Fibroblast of skin of left biceps (primary cell): Measurements from ENCODE around the gene CAD.
"Not testable (repeated sequence)": the region's sequence is repeated elsewhere in the genome, so short reads cannot be mapped to it uniquely, and the experiment has no call there.

ENCODE experiments used
- DNase-seq, 2 experiments: peaks; one replicate each; pipeline ENCODE4 v3.0.0-alpha.2; 2013; ENCODE audit warnings: low read depth in 2 of 2

Gene CAD

DNA sequence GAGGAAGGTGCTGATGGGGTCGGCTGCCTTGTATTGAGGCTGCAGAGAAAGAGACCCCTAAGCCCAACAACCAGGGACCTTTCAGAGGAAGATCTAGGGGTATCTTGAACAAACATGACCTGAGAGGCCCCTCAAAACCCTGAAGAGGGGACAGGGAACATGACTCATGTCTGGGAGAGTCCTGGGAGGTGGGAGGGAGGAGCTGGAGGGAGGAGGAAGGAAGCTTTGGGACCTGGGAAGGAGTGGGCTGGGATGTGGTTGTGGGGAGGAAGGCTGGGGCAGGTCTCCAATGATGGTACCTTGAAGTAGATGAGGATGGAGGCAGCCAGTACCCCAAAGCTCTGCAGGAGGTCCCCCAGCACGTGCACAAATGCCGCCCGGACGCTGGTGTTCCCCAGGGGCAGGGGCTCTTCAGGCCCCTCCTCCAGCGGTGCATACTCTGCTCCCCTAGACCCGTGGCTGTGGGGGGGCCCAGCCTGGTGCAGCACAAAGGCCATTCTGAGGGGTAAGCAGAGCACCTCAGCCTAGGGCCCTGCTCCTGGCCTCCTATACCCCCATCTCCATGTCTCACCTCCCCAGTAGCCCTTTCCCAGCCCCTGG lies 39.8 kb downstream of the CAD start:
- no peak for DNase-seq

DNA sequence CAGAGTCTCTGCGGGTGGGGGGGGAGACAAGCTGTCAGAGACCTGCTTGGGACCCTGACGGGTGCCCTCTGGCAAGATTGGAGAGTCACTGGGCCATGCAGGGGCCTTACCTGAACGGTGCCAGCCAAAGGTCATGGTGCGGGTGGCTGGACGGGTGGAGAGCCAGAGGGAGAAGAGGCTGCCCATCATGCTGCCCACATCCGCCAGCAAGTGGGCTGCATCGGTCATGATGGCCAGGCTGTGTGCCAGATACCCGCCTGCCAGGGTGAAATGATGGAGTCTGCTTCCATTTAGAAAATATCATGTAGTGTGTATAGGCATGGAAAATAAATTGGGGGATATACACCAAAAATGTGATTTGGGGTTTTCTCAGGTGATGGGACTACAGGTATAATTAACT lies 40.9 kb downstream of the CAD start:
- DNase-seq = no peak

DNA sequence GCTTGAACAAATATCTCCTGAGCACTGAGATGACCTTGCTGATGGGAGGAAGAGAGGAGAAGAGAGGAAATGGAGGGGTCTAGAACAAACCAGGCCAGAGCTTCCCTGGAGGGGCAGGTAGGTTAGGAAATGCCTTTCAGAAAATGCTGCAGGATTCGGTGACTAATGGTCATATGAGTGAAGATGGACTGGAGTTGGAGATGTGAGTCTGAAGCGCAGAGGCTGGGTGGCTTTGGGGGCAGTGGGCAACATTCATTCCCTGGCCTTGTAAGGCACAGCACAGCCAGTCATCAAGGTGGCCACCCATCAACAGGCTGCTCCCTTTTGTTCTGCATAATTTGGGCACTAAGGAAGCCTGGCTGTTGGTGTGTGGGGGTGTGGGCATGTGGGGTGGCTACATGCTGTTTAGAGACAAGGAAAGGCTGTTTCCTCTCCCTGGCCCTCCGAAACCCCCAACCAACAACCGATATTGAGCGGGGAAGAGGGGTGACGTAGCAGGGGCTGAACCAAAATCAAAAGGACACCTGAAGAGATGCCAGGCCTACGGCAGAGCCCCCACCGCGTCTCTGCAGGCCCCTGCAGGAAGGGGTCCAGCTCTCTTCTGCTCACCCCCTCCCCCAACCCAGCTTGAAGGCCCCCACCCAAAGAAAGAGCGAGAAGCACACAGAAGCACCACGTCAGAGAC lies 44.2 kb downstream of the CAD start:
- no peak for DNase-seq

DNA sequence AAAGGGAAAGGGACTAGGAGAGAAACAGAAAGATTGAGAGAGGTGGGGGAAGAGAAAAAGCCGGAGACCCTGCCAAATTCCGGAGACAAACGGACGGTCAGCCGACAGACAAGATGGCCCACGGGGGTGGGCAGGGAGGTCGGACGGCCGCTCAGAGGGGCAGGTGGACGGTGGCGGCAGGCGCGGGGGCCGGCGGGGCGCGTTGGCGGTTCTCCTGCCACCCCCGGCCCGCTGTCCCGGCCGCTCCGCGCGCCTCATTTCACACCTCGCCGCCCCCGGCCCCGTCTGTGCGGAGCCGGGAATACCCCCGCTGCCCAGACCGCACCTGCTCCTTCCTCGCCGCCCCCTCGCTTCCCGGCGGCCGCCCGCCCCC lies 44.7 kb downstream of the CAD start:
- DNase-seq = no peak

DNA sequence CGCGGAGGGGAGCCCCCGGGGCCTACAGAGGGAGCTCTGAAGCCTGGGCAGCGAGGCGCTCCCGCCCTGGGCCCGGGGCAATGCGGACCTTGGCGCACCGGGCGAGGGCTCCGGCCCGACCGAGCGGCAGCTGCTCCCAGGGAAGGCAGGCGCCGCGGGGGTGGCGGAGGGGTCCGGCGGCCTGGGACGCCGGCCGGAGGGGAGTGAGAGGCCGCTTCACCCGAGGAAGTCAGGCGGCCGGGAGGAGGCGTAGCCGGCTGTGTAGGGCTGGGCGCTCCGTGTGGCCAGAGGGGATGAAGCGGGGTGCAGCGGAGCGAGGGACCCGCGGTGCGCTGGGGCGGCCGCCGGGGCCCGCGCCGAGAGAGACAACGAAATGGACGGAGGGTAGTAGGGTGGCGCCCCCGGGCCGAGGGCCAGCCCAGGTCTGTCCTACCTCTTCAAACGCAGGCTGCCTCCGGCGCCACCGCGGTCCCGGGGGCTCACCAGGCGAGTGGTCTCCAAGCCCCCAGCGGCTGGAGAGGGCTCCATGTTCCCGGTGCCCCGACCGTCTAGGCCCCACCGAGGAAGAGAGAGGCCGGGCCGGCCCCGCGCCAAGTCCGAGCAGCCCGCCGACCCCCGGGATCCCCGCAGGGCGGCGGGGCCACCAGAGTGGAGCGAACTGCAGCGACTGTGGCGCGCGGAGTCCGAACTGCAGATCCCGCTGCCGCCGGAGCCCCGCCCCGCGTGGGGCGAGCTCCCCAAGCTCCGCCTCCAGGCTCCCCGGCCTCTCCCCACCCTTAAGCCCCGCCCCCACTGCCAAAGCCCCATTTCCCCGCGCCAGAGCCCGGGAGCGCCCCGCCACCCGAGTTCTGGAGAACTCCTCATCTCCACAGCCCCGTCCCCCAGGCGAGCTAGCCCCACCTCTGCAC lies 45.5 kb downstream of the CAD start, which contains the start of gene SLC30A3:
Gene SLC30A3, minus strand, starts transcription at position 669 of the 908 bp plus-strand sequence. Its CDS starts 141 bp downstream, at position 528.
- DNase-seq = no peak

DNA sequence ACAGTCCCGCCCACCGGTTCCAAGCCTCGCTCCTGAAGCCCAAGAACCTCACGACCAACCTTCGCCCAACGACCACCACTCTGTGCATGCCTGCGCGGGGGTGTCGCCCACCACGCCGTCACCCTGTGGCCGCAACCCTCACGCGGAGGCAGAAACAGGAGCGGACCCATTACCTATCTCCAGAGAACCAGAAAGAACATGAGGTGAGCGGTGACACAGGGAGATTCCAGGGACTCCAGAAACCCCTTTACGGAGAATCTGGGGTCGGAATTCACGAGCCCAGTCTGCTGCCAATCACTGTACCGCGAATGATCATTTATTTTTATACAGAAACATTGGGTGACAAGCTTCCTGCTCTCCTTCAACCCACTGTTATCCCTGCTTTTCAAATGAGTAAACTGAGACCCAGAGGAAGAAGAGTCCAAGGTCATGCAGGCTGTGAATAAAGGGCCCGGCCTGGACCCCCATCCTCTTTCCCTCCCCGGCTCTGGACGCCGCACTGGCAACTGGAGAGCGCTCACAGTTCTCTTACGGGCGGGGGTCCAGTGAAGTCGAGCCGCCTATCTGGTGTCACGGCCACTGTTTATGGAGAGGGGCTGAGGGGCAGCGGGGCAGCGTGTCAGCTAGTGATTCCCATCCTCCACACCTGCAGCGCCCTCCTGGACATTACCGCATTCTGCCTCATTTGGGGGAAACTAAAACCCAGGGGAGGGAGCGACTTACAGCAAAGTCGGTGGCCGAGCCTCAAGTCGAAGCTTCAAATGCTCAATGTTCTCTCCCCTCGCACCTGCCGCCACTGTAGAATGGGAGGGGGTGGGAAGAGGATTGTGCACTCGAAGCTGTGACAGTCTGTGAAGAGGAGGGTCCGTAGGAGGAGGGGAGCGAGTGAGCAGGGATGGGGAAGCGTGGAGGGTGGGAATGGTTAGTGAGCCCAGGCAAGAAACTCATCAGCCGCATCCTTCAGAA lies 46.4 kb downstream of the CAD start:
- DNase-seq = no peak

DNA sequence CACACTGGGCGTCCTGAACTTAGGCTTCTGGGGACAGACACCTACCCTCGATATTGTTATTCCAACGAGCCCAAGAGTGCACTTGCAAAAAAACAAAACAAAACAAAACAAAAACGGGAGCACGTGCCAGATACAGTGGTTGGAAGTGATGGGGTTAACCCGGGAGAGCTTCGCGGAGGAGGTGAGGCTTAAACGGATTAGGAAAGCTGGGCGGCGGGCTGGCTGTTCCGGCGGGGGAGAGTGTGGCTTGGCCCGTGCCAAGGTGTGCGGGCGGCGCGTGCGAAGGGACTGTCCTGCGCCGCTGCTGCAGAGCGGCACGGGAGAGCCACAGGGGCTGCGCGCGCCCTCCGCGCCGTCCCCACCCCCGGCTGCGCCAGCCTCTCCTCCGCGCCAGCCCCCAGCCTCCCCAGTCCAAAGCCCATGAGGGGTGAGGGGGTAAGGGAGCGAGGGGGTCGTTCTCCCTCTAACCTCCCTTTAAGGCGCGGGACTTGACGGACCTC lies 47.1 kb downstream of the CAD start:
- no peak for DNase-seq

DNA sequence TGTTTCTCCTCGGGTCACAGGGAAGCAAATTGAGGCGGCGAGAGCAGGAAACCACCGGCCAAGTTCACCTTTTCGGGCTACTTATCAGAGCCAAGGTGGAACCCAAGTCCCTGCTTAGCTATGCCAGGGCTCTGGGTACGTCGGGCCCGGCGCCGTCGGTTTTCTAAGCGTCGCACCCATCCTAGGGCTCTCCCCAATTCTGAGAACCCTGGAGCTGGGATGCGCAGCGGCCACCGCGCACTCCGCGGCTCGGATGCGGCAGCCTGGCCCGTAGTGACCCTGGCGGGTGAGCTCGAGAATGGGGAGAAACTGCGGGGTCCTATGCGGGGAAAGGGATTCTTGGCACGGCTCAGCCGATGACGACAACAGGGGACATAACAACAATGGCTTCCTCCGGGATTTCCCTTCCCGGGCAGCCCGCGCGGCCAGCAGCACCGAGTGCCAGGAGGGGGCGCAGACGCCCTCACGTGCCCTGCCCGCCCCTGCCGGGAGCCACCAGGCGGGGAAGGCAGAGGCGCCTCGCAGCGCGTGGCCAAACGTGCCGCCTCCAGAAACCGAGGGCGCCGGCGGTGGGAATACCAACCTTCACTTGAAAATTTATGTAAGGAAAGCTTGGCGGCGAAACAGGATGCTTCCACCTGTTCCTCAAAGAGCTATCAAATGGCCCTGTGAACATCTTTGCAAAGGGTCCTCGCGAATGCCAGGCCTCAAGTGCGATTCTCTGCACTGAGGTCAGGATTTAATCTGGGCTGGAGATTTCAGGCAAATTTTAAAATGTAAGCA lies 47.8 kb downstream of the CAD start:
- DNase-seq = no peak

DNA sequence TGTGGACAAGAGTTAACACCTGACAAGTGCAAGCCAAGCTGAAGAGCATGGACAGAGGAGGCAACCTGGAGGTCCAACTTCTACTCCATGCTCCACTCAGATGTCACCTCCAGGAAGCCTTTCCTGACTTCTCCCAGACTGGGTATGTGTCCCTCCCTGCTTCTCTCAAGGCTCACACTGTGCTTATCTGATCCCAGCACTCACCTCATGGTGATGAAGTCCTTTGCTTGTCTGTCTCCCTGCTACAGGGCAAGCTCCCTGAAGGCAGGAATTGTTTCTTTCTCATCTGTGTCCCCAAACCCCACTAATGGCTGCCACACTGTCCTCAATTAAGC lies 48.3 kb downstream of the CAD start:
- DNase-seq = no peak

DNA sequence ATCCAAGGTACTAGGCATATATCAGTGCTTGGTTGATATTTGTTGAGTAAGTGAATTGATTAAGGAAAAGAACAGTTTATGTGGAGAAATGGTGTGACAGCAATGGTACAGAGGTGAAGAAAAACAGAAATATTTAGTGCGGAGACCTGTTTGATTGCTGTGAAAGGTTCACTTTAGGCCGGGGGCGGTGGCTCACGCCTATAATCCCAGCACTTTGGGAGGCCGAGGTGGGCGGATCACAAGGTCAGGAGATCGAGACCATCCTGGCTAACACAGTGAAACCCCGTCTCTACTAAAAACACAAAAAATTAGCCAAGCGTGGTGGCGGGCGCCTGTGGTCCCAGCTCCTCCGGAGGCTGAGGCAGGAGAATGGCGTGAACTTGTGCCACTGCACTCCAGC lies 51.1 kb downstream of the CAD start:
- not testable (repeated sequence) for DNase-seq

DNA sequence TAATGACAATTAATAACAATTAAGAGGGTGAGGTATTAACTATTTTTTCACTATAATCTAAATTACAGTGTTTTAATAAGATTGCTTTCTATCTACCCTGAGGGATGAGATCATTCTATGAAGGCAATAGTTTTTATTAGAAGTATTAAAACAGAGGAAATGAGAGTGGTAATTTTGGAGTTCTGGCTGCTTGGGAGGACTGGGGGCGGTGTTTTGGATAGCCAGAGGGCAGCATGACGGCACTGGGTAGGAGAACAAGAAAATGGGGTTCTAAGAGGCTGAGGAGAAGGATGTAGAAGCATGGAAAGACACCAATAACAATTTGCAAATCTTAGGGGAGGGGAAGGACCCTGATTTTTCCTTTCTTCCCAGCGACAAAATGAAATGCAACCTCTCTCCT lies 53.0 kb downstream of the CAD start:
- DNase-seq = no peak

DNA sequence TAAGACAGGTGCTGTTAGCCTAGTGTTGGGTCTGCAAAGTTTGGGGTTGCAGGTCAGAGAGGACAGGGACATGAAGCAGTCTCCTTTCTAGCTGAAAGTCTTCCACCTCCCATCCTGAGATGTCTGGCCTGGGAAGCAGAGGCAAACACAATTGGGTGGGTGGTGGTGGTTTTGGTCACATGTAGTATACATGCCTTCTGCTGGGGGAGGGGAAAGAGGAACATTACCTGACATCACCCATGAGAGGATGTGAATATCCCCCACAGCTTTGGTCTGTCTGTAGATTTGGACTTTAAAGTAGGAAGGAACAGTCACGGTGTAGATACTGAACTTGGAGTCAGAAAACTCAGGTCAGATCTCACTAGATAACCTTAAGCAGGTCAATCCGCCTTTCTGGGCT lies 53.5 kb downstream of the CAD start:
- DNase-seq = no peak

DNA sequence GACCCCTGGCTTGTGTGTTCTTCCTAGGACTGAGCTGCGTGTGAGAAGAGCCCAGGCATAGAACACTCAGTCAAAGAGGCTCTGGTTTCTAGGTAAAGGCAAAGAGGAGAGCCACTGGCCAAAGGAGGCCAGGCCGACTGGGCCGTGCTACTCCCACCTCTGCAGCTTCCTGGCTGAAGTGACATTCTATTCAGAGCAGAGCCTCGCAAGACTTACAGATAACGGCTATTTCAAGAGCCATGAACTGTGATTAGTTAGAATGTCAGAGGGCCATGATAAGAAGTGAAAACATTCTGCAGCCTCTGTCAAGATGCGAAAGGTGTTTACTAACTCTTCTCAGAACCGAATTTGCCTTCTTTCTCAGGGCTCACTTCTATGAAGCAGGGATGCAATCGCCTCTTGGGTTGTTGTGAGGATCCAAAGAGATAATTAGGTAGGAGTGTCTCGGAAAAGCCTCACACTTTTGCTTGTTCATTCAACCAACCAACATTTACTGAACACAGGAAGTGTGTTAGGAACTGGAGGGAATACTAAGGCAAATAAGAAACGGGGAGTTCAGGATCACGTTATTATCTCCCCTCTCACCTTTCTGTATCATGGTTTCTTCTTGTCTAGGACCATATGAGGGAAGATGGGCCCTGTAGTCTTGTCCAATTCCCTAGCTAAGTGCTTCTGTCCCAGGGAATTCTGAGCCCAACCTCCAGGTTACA lies 54.6 kb downstream of the CAD start:
- no peak for DNase-seq

DNA sequence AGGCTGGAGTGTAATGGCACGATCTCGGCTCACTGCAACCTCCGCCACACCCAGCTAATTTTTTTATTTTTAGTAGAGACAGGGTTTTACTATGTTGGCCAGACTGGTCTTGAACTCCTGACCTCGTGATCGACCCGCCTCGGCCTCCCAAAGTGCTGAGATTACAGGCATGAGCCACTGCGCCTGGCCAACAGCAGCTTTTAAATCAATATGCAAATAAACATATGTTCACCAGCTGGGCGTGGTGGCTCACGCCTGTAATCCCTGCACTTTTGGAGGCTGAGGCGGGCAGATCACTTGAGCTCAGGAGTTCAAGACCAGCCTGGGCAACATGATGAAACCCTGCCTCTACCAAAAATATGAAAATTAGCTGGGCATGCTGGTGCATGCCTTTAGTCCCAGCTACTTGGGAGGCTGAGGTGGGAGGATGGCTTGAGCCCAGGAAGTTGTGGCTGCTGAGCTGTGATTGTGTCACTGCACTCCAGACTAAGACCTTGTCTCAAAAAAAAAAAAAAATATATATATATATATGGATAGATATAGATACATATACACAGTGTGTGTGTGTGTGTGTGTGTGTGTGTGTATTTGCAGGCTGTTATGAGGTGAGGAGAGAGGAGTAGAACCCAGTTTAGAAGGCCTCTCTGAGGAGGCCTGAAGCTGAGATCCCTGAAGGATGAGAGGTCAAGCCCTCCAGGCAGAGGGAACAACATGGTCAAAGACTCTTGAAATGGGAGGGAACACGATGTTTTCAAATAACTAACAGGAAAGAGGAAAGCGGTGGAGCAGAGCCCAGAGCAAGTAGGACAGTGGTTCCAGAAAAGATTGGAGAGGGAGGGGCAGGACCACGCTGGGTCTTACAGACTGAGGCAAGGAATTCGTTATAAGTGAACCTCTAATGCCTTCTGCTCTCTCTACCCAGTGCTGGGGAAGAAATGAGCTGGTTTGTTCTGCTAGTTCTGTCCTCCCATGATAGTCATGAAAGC lies 55.7 kb downstream of the CAD start:
- not testable (repeated sequence) for DNase-seq

DNA sequence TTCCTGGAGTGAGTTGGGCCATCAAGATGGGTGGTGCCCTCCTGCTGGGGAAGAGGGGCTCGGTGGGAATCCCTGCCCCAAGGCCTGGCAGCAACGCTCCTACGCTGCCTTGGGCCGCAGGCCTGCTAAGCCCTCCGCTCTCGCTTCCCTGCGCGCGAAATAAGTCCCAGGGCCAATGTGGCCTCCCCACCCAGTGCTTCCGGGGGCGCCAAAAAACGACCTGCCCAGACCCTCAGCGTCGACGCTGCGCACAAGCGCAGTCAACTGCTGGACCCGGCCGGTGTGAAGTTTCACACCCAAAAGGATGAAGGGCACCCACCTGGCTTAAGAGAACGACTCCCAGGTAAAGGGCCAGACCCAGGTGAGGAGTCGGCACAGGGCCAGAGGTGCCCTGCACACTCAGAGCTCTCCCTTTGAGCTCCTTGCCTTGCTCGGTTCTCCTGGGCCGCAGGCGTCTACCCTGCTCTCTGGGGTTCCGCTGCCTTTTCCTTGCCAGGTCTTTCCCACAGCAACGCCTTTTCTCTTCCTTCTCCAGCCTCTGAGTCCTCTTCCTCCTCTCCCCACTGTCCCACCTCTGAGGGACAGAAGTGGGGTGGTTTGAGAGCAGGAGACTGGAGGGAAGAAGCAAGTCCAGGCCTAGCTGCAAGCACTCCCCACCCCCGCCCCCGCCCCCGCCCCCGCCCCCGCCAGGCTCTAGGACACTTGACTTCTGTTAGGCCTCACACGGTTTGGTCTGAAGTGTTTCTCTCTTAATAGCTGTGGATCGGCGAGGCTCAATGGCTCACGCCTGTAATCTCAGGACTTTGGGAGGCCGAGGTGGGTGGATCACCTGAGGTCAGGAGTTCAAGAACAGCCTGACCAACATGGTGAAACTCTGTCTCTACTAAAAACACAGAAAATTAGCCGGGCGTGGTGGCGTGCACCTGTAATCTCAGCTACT lies 58.3 kb downstream of the CAD start, which contains the start of gene DNAJC5G:
Gene DNAJC5G, plus strand, starts transcription at position 223 of the 940 bp plus-strand sequence. CDS start 1,296 bp downstream, outside the sequence.
- DNase-seq = no peak

DNA sequence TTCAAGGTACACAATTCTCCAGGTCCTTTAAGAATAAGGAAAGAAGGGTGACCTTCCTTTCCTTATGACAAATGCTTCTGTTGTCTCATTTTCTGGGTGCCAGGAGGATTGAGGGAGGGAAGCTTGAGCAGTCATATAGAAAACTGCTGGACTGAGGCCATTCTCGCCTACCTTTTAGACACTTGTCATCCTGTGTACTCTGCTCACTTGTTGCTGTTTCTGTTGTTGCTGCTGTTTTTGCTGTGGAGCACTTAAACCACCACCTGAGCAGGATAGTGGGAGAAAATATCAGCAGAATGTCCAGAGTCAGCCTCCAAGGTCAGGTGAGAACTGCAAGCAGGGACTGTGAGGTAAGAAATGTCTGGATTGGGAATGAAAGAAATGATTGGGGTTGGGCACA lies 60.8 kb downstream of the CAD start:
- DNase-seq = no peak

DNA sequence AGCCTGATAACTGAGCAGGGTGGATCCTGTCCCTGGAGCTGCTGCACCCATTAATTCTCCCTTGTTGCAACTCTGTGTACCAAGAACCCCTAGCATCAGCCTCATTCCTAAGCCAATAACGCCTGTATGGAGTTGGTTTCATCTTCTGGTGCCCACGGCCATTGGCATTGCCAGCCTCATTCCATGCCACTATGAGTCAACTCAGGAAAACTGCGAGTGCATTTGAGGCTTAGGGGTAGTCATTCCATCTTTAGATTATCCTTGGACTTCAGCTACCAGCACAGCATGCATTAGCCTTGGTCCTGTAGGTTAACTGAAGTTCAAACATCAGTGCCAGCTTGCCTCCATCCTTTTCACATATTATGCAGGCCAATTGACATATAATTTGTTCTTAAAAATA lies 63.7 kb downstream of the CAD start:
- no peak for DNase-seq

DNA sequence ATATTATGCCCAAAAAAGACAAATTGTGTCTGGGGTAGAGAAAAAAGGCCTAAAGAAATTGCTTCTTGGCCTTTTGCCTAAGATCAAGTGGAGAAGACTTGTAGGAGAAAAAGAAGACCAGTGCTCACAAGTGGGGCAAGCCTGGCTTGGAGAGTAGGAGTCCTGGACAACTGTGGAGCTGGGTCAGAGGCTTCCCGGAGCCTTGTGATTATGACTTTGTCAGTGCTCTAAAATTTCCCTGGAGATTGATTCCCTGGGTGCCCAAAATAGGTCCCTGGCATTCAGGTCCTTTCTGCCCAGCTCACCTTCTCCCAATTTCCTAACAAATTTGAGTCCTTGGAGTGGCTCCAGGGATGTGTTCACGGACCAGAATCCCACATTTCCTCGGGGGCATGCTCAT lies 64.3 kb downstream of the CAD start:
- DNase-seq = no peak
